HG03097 (cell line): ENCODE results near the gene SSU72.

Experiments used
- ATAC-seq: cut with Tn5 transposase; IDR thresholded peaks from one replicate; pipeline ENCODE4 v1.9.1; 2021; ENCODE audit not compliant: unreplicated experiment, low FRiP score

SSU72 gene

DNA sequence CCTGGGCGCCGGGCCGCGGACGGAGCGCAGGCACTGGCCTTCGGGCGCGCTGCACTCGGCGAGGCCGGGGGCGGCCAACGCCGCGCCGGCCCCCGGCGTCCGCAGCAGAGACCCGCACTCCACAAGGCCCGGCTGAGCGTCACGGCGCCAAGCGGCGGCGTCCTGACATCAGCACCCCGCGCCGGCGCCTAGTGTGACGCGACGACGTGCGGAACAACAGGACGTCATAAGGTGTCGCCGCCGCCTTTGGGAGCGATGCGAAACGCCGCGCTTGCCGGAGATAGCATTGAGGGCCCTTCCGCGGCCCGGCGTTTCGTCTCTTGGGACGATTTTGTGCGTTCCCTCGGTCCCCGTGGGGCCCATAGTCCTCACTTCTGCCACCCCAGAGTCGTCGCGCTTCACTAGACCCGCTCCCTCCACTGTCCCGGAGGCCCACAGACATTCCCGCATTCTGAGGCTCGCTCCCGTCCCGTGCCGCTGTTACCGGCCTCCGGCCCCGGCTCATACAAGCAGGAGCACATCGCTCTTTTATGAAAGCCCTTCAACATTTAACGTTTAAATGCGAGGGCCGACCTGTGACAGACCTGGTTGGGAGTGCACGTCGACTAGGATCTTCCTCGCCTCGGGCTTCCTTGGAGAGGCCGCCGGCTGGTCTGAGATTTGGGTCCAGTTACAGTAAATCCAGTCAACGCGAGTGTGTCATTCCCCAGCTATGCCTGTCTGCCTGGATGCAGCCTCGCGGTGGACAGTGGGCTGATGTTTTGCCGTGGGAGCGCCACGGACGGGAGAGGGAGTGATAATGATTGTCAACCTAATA lies at the start of gene SSU72:
Gene SSU72 (minus strand): TSS at position 143 of the 817 bp plus-strand sequence. CDS start 306 bp downstream, outside the sequence.
- peak; percentile 75 for ATAC-seq

GRCh38 chr1:1623631-1624442 lies 49.2 kb upstream of the SSU72 start:
- ATAC-seq, result no peak

DNA sequence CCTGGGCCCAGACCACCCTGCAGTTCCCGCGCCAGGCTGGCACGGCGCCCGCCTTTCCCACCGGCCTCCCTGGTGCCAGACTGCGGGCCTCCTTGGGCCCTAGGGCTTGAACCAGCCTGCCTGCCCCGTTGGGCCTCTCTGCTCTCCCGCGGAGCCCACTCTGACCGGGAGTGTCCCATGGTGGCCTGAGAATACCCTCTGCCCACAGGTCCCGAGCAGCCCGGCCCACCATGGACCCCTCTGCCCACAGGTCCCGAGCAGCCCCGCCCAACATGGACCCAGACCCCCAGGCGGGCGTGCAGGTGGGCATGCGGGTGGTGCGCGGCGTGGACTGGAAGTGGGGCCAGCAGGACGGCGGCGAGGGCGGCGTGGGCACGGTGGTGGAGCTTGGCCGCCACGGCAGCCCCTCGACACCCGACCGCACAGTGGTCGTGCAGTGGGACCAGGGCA lies 48.5 kb upstream of the SSU72 start:
- ATAC-seq, result no peak

- no peak for ATAC-seq
These were observed 48.1 kb upstream of the SSU72 start for GRCh38 chr1:1622788-1623094.

DNA sequence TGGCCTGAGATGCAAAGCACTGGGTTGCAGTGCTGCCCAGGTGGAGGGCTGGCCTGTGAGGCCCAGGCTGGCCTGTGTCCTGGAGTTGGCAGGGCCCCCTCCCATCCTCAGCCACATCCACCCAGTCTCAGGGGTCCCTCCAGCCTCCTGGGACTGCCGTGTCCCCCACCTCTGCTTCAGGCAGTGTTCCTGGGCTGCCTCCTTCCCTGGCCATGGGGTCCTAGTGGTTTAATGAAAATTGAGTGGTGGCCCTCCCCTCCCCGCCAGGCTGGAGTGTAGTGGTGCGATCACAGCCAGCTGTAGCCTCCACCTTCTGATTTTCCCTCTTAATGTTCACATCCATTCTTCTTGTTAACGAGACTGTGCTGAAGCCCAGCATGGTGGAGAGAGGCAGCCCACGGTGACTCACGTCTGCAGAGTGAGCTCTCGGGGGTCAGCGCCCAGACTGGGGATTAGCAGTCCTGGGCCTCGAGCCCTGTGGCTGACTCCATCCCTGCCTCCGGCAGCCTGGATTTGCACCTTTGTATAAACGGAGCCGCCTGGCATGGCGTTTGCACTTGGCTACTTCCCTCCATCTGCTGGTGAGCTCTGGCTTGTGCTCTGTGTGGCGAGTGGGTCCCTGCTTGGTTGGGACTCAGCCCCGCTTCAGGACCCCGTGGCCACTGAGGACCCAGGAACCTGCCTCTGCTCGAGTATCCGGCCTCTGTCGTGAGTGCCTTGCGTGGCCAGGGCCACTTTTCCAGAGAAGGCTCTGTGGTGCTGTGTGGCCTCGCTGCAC lies 47.5 kb upstream of the SSU72 start:
- ATAC-seq, result no peak

- ATAC-seq, result no peak
These were observed 46.7 kb upstream of the SSU72 start for GRCh38 chr1:1621173-1622009.

DNA sequence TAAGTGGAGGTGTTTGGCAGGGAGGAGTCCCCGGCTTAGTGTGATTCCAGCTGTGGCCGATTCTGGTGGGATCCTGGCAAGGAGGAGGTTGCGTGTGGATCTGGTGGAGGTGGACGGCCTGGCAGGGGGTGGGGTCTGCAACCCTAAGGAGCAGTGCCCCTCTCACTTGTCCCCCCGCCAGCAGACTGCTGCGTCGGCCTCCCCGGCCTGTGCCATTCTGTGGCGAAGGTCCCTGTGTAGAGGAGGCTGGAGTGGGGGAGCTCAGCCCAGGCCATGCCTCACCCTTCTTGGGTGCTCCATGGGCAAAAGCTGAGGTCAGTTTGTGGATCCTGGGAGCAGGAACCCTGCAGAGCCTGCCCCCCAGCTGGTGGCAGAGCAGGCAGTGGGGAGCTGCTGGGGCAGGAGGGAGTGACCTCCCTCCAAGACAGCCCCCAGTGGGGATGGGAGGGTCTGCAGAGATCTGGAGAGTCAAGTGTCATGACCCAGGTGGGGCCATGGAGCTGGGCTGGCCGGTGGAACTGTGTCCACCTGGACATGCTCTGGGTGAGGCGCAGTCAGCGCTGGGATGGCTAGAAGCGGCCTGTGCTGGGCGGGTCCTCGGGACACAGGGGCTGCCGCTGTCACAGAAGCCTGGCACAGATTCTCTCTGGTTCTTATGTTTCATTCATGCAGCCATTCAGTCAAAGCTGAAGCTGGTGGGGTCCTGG lies 45.9 kb upstream of the SSU72 start:
- no peak for ATAC-seq

DNA sequence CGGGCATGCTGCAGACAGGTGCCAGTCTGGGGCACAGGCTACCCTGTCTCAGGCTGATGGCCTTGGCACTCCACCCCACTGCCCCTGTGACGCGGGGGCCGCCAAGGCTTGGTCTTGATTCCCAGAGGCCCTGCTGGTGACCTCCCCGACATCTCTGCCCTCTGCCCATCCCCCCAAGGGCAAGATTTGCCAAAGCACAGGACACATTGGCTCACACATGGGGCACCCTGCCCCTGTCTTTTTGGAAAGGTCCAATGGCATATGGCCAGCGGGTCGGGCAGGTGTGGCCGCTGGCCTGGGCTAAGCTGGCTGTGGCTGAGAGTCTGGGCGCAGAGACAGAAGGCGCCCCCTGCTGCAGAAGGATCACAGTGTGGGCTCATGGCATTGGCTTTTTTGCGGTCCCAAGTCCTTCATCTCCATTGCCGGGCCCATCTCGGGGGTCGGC lies 45.3 kb upstream of the SSU72 start:
- ATAC-seq, result no peak

DNA sequence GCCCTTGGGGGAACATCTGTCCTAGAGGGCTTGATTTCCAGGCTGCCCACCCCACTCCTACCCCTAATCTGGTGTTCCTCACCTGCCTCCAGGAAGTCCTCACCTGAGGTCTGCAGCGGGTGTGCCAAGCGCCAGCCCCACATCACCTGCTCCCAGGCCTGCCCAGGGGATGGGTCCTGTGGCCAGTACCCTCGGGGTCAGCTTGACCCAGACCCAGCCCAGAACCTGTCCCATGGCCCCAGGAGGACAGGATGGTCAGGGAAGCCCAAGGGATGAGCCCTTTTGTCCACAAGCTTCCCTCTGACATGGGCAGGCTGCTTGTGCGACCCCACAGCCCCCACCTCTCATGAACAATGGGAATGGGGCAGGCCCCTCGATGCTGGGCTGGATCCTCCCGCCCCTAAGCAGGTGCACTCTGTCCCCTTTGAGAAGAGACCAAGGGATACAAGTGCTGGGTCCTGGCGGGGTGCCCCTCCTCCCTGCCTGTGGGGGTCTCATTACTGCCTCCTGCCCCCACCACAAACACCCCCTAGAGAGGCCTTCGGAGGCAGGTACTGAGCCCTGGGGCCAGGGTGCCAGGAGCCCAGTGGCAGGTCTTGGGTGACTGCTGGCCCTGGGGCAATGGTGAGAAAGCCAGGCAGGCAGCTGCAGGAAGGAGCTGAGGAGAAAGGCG lies 43.9 kb upstream of the SSU72 start:
- no peak for ATAC-seq

DNA sequence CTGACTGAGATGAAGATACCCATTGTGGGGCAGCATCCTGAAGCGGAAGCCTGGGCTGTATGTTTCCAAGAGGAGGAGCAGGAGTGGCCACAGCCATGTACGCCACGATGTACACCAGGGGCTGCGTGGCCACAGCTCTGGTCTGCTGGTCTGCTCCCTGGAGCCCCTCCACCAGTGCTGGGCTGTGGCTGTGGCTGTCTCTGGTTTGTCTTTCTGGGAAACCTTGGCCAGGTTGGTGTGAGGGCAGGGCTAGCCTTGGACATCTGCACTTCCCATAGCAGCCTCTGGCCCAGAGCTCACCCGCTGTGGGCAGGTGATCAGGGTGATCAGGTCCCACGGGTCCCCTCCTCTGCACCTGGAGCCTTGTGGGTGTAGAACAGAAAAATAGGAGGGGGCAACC lies 43.3 kb upstream of the SSU72 start:
- ATAC-seq, result no peak

- ATAC-seq, result no peak
These were observed 42.9 kb upstream of the SSU72 start for GRCh38 chr1:1617516-1617915.

GRCh38 chr1:1616838-1617237 lies 42.2 kb upstream of the SSU72 start:
- no peak for ATAC-seq

DNA sequence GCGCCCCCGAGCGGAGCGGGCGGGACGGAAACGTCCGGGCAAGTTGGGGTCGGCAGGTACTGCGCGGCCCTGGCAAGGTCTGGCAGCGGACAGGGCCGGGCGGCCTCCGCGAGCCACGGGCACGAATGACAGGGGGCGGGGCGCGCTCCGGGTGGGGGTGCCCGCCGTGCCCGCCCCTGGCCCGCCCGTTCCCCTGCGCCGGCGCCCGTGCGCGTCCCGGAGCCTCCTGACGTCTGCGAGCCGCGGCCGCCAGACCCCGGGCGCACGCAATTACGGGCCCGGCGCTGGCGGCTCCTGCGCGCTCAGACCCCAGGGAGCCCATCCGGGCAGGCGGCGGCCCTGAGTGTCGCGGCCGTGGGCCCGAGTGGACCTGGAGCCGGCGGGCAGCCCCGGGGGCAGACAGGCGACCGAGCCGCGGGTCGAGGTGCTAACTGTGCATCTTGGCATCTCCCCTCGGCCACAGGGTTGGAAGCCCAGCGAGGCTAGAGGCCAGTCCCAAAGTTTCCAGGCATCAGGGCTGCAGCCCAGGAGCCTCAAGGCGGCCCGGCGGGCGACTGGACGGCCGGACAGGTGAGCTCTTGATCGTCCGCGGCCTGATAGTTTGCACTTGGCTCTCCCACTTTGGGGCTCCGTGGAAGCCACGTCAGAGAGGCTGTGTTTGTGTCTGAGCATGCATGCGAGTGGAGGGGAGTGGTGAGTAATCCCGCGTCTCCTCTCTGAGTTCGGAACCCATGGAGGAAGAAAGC lies 41.6 kb upstream of the SSU72 start:
- no peak for ATAC-seq

DNA sequence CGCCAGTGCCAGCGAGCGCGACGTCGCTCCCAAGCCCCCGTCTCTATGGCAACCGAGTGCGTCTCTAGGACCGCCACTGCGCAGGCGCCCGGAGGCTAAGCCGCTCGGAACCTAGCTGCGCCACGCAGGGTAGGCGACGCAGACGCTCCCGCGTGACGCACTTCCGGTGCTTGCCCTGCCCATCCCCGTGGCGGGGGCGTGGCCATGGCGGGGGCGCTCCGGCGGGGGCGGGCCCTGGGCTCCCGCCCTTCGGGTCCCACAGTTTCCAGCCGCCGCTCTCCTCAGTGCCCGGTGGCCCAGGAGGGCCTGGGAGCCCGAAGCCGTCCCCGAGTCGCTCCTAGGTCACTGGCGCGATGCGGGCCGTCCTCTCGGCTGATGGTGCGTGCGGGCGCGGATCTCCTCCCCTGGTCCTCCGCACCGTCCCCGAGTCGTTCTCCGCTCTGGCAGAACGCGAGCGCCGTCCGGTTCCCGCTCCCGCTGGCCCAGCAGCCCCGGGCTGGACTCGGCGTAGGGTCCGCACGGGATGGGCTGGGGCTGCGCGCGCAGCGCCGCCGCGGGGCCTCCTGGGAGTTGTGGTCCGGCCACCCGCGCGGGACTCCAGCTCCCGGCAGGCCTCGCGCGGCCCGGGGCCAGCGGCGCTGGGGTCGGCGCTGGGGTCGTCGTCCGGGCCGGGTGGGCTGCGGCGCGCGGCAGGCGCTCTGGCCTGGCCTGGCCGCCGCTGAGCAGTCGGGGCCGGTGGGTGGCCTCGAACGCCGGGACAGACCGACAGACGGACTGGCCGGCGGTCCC lies 40.8 kb upstream of the SSU72 start, which contains the start of gene MIB2:
Gene MIB2 (plus strand): TSS at position 245 of the 789 bp plus-strand sequence. CDS start 7,953 bp downstream, outside the sequence.
- ATAC-seq, result peak; percentile 71

GRCh38 chr1:1614954-1615255 lies 40.2 kb upstream of the SSU72 start:
- ATAC-seq, result no peak

DNA sequence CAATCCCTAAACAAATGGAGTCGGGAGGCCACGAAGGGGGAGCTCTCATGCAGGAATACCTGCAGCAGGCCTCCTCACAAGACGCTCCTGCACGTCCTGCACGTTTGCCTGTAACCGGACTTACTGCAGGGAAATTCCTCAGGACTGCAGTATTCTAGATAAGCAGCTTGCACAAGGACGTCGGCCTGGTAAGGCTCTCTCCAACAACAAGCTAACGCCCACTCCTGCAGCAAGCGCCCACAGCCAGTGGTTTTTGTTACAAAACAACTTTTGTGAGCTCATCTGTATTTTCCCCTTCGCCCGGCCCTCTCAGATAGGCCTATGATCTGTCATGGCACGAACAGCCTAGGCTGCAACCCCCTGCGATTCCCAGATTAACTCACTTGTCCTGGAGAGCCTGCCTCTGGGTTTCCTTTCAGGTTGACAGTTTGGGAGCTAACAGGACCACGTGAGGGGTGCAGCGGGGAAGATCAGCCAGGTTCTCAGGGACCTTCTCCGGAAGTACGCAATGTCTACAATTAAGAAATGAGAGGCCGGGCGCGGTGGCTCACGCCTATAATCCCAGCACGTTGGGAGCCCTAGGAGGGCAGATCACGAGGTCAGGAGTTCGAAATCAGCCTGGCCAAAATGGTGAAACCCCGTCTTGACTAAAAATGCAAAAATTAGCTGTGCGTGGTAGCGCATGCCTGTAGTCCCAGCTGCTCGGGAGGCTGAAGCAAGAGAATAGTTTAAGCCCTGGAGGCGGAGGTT lies 39.7 kb upstream of the SSU72 start:
- ATAC-seq, result no peak

GRCh38 chr1:1613509-1614082 lies 38.9 kb upstream of the SSU72 start:
- ATAC-seq, result no peak
